Measurements from ENCODE around the gene C10orf143.

The C10orf143 gene

GRCh38 chr10:130018265-130018664 is 92.4 kb downstream of the C10orf143 start:
- DNase-seq (ENCODE audit: low read depth), result peak; percentile 17
- no peak for TF ChIP-seq CTCF (IDR thresholded peaks at IDR 0.05; ENCODE audit: control insufficient read depth, insufficient read depth, low read depth, low read length, missing control alignments)
- no peak overlapping the region for H3K4me3 ChIP-seq (ENCODE audit: control insufficient read depth, low read depth, low read length)

GRCh38 chr10:130017631-130018022 is 93.0 kb downstream of the C10orf143 start:
- no peak for DNase-seq (ENCODE audit: low read depth)
- H3K4me3 ChIP-seq (ENCODE audit: control insufficient read depth, low read depth, low read length), result no peak overlapping the region
- TF ChIP-seq CTCF (IDR thresholded peaks at IDR 0.05; ENCODE audit: control insufficient read depth, insufficient read depth, low read depth, low read length, missing control alignments), result no peak

- TF ChIP-seq CTCF (IDR thresholded peaks at IDR 0.05; ENCODE audit: control insufficient read depth, insufficient read depth, low read depth, low read length, missing control alignments), result no peak
- H3K4me3 ChIP-seq (ENCODE audit: control insufficient read depth, low read depth, low read length), result no peak overlapping the region
- no peak for DNase-seq (ENCODE audit: low read depth)
Measured at GRCh38 chr10:130016993-130017630, 93.5 kb downstream of the C10orf143 start.

GRCh38 chr10:130016095-130016494 is 94.5 kb downstream of the C10orf143 start:
- no peak overlapping the region for H3K4me3 ChIP-seq (ENCODE audit: control insufficient read depth, low read depth, low read length)
- TF ChIP-seq CTCF (IDR thresholded peaks at IDR 0.05; ENCODE audit: control insufficient read depth, insufficient read depth, low read depth, low read length, missing control alignments), result no peak
- no peak for DNase-seq (ENCODE audit: low read depth)

GRCh38 chr10:130015075-130015695 is 95.4 kb downstream of the C10orf143 start:
- DNase-seq (ENCODE audit: low read depth), result no peak
- no peak for TF ChIP-seq CTCF (IDR thresholded peaks at IDR 0.05; ENCODE audit: control insufficient read depth, insufficient read depth, low read depth, low read length, missing control alignments)
- no peak overlapping the region for H3K4me3 ChIP-seq (ENCODE audit: control insufficient read depth, low read depth, low read length)

GRCh38 chr10:130014263-130015074 is 96.2 kb downstream of the C10orf143 start:
- no peak overlapping the region for H3K4me3 ChIP-seq (ENCODE audit: control insufficient read depth, low read depth, low read length)
- no peak for TF ChIP-seq CTCF (IDR thresholded peaks at IDR 0.05; ENCODE audit: control insufficient read depth, insufficient read depth, low read depth, low read length, missing control alignments)
- DNase-seq (ENCODE audit: low read depth), result no peak

All from AG09309 (cell line).